ENCODE results near the gene SLC9A6. TPM values are rescaled to one million over a fixed set of nuclear protein-coding genes. Genes with fewer than 3 reads are reported as not detected.

The SLC9A6 gene
- total and polyA plus RNA-seq, 2 experiments from 2014 or later: 7.2 to 17.1 TPM

- TF ChIP-seq, protein P1, sequence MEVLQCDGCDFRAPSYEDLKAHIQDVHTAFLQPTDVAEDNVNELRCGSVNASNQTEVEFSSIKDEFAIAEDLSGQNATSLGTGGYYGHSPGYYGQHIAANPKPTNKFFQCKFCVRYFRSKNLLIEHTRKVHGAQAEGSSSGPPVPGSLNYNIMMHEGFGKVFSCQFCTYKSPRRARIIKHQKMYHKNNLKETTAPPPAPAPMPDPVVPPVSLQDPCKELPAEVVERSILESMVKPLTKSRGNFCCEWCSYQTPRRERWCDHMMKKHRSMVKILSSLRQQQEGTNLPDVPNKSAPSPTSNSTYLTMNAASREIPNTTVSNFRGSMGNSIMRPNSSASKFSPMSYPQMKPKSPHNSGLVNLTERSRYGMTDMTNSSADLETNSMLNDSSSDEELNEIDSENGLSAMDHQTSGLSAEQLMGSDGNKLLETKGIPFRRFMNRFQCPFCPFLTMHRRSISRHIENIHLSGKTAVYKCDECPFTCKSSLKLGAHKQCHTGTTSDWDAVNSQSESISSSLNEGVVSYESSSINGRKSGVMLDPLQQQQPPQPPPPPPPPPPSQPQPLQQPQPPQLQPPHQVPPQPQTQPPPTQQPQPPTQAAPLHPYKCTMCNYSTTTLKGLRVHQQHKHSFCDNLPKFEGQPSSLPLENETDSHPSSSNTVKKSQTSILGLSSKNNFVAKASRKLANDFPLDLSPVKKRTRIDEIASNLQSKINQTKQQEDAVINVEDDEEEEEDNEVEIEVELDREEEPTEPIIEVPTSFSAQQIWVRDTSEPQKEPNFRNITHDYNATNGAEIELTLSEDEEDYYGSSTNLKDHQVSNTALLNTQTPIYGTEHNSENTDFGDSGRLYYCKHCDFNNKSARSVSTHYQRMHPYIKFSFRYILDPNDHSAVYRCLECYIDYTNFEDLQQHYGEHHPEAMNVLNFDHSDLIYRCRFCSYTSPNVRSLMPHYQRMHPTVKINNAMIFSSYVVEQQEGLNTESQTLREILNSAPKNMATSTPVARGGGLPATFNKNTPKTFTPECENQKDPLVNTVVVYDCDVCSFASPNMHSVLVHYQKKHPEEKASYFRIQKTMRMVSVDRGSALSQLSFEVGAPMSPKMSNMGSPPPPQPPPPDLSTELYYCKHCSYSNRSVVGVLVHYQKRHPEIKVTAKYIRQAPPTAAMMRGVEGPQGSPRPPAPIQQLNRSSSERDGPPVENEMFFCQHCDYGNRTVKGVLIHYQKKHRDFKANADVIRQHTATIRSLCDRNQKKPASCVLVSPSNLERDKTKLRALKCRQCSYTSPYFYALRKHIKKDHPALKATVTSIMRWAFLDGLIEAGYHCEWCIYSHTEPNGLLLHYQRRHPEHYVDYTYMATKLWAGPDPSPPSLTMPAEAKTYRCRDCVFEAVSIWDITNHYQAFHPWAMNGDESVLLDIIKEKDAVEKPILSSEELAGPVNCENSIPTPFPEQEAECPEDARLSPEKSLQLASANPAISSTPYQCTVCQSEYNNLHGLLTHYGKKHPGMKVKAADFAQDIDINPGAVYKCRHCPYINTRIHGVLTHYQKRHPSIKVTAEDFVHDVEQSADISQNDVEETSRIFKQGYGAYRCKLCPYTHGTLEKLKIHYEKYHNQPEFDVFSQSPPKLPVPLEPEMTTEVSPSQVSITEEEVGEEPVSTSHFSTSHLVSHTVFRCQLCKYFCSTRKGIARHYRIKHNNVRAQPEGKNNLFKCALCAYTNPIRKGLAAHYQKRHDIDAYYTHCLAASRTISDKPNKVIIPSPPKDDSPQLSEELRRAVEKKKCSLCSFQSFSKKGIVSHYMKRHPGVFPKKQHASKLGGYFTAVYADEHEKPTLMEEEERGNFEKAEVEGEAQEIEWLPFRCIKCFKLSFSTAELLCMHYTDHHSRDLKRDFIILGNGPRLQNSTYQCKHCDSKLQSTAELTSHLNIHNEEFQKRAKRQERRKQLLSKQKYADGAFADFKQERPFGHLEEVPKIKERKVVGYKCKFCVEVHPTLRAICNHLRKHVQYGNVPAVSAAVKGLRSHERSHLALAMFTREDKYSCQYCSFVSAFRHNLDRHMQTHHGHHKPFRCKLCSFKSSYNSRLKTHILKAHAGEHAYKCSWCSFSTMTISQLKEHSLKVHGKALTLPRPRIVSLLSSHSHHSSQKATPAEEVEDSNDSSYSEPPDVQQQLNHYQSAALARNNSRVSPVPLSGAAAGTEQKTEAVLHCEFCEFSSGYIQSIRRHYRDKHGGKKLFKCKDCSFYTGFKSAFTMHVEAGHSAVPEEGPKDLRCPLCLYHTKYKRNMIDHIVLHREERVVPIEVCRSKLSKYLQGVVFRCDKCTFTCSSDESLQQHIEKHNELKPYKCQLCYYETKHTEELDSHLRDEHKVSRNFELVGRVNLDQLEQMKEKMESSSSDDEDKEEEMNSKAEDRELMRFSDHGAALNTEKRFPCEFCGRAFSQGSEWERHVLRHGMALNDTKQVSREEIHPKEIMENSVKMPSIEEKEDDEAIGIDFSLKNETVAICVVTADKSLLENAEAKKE (CRISPR knock-in tag; IDR thresholded peaks at IDR 0.05): no peak
- TF ChIP-seq CTCF (conservative IDR thresholded peaks at IDR 0.05; ENCODE audit: low read depth in 2 of 2) (no peak), NANOG (IDR thresholded peaks at IDR 0.05; ENCODE audit: borderline replicate concordance) (no peak), ZNF114 (CRISPR knock-in tag; IDR thresholded peaks at IDR 0.05) (no peak), EZH2 (IDR thresholded peaks at IDR 0.05; ENCODE audit: low read depth, unreplicated experiment) (no peak)
These were observed 49.4 kb downstream of the SLC9A6 start (continued) for GRCh38 chrX:136034668-136035067.

- no peak overlapping the region for H3K4me3 Mint-ChIP-seq
- peaks cover 2% of the 10 kb centered on the region for H3K27me3 Mint-ChIP-seq (ENCODE audit: insufficient read depth, low read depth, poor library complexity)
- Histone ChIP-seq H3K4me3 (no peak overlapping the region), H3K79me2 (replicated peaks; ENCODE audit: insufficient read depth) (no peaks in the 10 kb centered on the region), H3K4me2 (no peak overlapping the region), H3K4me1 (ENCODE audit: insufficient read depth) (no peaks in the 10 kb centered on the region), H4K20me1 (replicated peaks; ENCODE audit: insufficient read depth) (no peaks in the 10 kb centered on the region), H3K27ac (ENCODE audit: low read depth) (no peak overlapping the region), H3K27me3 (ENCODE audit: insufficient read depth) (no peaks in the 10 kb centered on the region), H3K36me3 (ENCODE audit: insufficient read depth) (no peaks in the 10 kb centered on the region), H3K9me2 (ENCODE audit: insufficient read depth) (no peaks in the 10 kb centered on the region), H2AFZ (no peak overlapping the region), H3F3A (replicated peaks; ENCODE audit: low read depth) (no peaks in the 10 kb centered on the region)
- H3K9me3 Mint-ChIP-seq: no peaks in the 10 kb centered on the region
- no peak overlapping the region for H3K27ac Mint-ChIP-seq
- no peaks in the 10 kb centered on the region; the same call in 1 of the 3 replicates for H3K4me1 Mint-ChIP-seq
- DNase-seq (ENCODE audit: low spot score) (no peak), ATAC-seq (no peak)
- no peaks in the 10 kb centered on the region; the same call in 2 of the 3 replicates for H3K36me3 Mint-ChIP-seq (ENCODE audit: low read depth)
- TF ChIP-seq, protein P1 (CRISPR knock-in tag; IDR thresholded peaks at IDR 0.05): no peak
- no peak for TF ChIP-seq STAT1 (IDR thresholded peaks at IDR 0.05; ENCODE audit: unreplicated experiment)
- TF ChIP-seq POLR2AphosphoS5 (IDR thresholded peaks at IDR 0.05; ENCODE audit: low read depth): no peak
These were observed 50.4 kb downstream of the SLC9A6 start for GRCh38 chrX:136035663-136036062.
